Aortic smooth muscle cell (primary cell): ENCODE data around the gene SYT2. TPM values are rescaled to one million over a fixed set of nuclear protein-coding genes. Genes with fewer than 3 reads are reported as not detected.

Experiments used
- total RNA-seq: library from RNA; depleted of rRNA; stranded (reverse); fragments of >200 nt; gene quantifications from 2 replicates; pipeline ENCODE4 v1.2.3, GENCODE V29; 2014

SYT2 gene
- total RNA-seq: under 0.01 TPM in 1 of 2 replicates, not detected in the other

DNA sequence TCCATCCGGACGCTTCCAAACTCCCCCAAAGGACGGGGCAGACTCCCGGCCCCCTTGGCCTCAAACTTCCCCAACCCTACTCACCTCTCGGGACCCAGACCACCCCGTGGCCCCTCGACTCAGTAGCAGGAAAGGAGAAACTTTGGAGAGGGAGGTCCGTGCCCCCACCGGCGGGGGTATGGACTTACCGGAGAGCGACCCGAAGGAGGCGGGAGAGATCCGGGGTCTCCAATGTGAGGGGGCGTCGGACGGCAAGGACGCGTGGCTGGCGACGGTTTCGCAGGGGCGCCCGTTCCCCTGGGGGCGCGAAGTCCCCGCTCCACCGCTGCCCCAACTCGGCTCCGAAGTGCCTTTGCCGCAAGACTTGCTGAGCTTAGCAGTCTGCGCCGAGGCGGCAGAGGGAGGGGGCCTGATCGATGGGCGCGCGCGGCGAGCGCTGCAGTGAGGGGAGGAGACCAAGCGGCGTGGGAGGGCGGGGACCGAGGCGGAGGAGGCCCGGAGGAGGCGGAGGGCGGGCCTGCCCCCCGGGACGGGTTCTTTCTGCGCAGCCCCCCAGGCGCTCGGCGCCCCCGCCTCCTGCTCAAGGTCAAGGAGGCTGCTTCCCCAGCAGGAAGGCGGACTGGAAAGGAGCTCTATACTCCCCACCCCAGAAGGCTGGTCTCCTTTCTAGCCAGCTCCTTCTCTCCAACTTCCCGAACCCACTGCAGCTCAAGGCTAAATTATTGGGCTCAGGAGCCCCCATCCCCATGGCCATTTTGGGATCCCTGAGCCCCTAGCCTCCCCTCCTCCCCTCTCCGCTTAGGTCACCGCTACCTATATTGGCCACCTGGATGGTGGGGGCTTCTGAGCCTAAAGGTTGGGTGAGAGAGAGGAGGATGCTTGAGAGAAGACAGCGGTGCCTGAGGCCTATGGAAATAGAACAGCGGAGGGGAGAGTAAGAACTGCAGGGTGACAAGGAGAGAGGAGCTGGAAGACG, at the start of gene SYT2:
TSS of gene SYT2 (minus strand) at position 385 of the 976 bp plus-strand sequence. CDS start 104,682 bp downstream, outside the sequence.

Other genes starting within 250 kb of the SYT2 start
- 49.5 and 65.2 TPM in 2 replicates for gene KDM5B, start 98.0 kb upstream of the SYT2 start, total RNA-seq
- gene PCAT6, start 100.5 kb upstream of the SYT2 start, total RNA-seq: 0.25 TPM in 1 of 2 replicates, not detected in the other
- 7.0 and 9.0 TPM in 2 replicates for gene RABIF, start 178.7 kb upstream of the SYT2 start, total RNA-seq
- 33.4 and 33.8 TPM in 2 replicates for gene KLHL12, start 216.8 kb upstream of the SYT2 start, total RNA-seq
- gene ADIPOR1, start 247.9 kb upstream of the SYT2 start, total RNA-seq: 145 and 163 TPM in 2 replicates